DOHH2 (cell line): ENCODE measurements around the gene TRIM16.
A peak's percentile ranks its signal among the peaks of the same experiment; 100 is the strongest.

Source experiments
- H3F3A ChIP-seq: fragments of 200-600 bp; sonication (generic), shearing (Covaris generic); 2 replicates; pipeline ENCODE4 v1.6.0; 2016; ENCODE audit warnings: antibody characterized with exemption, mild to moderate bottlenecking; ENCODE audit not compliant: control insufficient read depth, insufficient read depth
- H3K27ac ChIP-seq: fragments of 200-600 bp; sonication (generic); 2 replicates; pipeline ENCODE4 v1.5.1; 2014; ENCODE audit warnings: low read depth, mild to moderate bottlenecking, low read length, moderate library complexity
- H3K27me3 ChIP-seq: fragments of 200-600 bp; sonication (generic); 2 replicates; pipeline ENCODE4 v1.6.1; 2014; ENCODE audit warnings: mild to moderate bottlenecking, low read length, mixed read lengths; ENCODE audit not compliant: control insufficient read depth
- H3K36me3 ChIP-seq: fragments of 200-600 bp; sonication (generic); 2 replicates; pipeline ENCODE4 v1.6.1; 2014; ENCODE audit warnings: mild to moderate bottlenecking, low read length, moderate library complexity, mixed read lengths; ENCODE audit not compliant: control insufficient read depth
- H3K4me1 ChIP-seq: fragments of 200-600 bp; sonication (generic); 2 replicates; pipeline ENCODE4 v1.6.1; 2014; ENCODE audit warnings: mild to moderate bottlenecking, low read length, mixed read lengths; ENCODE audit not compliant: control insufficient read depth
- H3K4me2 ChIP-seq: fragments of 200-600 bp; sonication (generic); 2 replicates; pipeline ENCODE4 v1.6.0; 2014; ENCODE audit warnings: mild to moderate bottlenecking, low read length, moderate library complexity
- H3K4me3 ChIP-seq: fragments of 200-600 bp; sonication (generic); 2 replicates; pipeline ENCODE4 v1.5.1; 2014; ENCODE audit warnings: mild to moderate bottlenecking, low read length, mixed read lengths
- H3K79me2 ChIP-seq: fragments of 200-600 bp; sonication (generic); 2 replicates; pipeline ENCODE4 v1.6.1; 2014; ENCODE audit warnings: mild to moderate bottlenecking, low read length, mixed read lengths; ENCODE audit not compliant: control insufficient read depth
- H3K9me2 ChIP-seq: fragments of 200-600 bp; sonication (generic); replicated peaks from 2 replicates; pipeline ENCODE4 v1.6.1; 2014; ENCODE audit warnings: mild to moderate bottlenecking, low read length, mixed read lengths; ENCODE audit not compliant: control insufficient read depth
- H3K9me3 ChIP-seq: fragments of 200-600 bp; sonication (generic); 2 replicates; pipeline ENCODE4 v1.6.1; 2014; ENCODE audit warnings: antibody characterized with exemption, low read length, mixed read lengths; ENCODE audit not compliant: control insufficient read depth, insufficient read depth
- H4K20me1 ChIP-seq: fragments of 200-600 bp; sonication (generic); 2 replicates; pipeline ENCODE4 v1.6.0; 2014; ENCODE audit warnings: low read depth, mild to moderate bottlenecking, antibody characterized with exemption, low read length, moderate library complexity; ENCODE audit not compliant: control insufficient read depth, insufficient read depth
- CTCF ChIP-seq: fragments of 200-600 bp; sonication (generic); IDR thresholded peaks from one replicate; pipeline ENCODE4 v1.5.1; 2014; ENCODE audit warnings: antibody characterized with exemption, mild to moderate bottlenecking, low read depth, low read length; ENCODE audit not compliant: poor library complexity, severe bottlenecking
- EZH2phosphoT487 ChIP-seq: fragments of 200-600 bp; sonication (generic); IDR thresholded peaks from 2 replicates; pipeline ENCODE4 v1.6.1; 2017; ENCODE audit warnings: borderline replicate concordance, mild to moderate bottlenecking, antibody characterized with exemption, low read length, moderate library complexity, mixed read lengths

TRIM16 gene

GRCh38 chr17:15651583-15652110 lies 32.5 kb downstream of the TRIM16 start:
- Histone ChIP-seq H3F3A (no peaks in the 10 kb centered on the region), H3K27me3 (no peaks in the 10 kb centered on the region), H3K27ac (no peak overlapping the region), H3K4me1 (peaks cover 7% of the 10 kb centered on the region), H3K4me3 (no peak overlapping the region), H3K9me3 (no peaks in the 10 kb centered on the region), H4K20me1 (no peaks in the 10 kb centered on the region), H3K36me3 (no peaks in the 10 kb centered on the region), H3K9me2 (no peaks in the 10 kb centered on the region), H3K79me2 (no peaks in the 10 kb centered on the region), H3K4me2 (0 out of 2 replicates have a peak overlapping the region, but pooled peaks have one; percentile 7)
- TF ChIP-seq EZH2phosphoT487 (no peak), CTCF (no peak)

- no peak overlapping the region for H3K4me2 ChIP-seq
- no peaks in the 10 kb centered on the region for H4K20me1 ChIP-seq
- H3K27me3 ChIP-seq: no peaks in the 10 kb centered on the region
- H3K79me2 ChIP-seq: no peaks in the 10 kb centered on the region
- no peaks in the 10 kb centered on the region for H3K9me2 ChIP-seq
- H3K27ac ChIP-seq: no peak overlapping the region
- TF ChIP-seq CTCF (no peak), EZH2phosphoT487 (no peak)
- H3F3A ChIP-seq: no peaks in the 10 kb centered on the region
- H3K4me3 ChIP-seq: no peak overlapping the region
- no peaks in the 10 kb centered on the region for H3K36me3 ChIP-seq
- no peaks in the 10 kb centered on the region for H3K9me3 ChIP-seq
- peaks cover 7% of the 10 kb centered on the region for H3K4me1 ChIP-seq
Observed at GRCh38 chr17:15650741-15651582, 33.1 kb downstream of the TRIM16 start.

GRCh38 chr17:15649861-15650421 lies 34.2 kb downstream of the TRIM16 start:
- no peaks in the 10 kb centered on the region for H4K20me1 ChIP-seq
- H3K4me1 ChIP-seq: peaks cover 7% of the 10 kb centered on the region
- TF ChIP-seq EZH2phosphoT487: no peak
- TF ChIP-seq CTCF: no peak
- H3K79me2 ChIP-seq: no peaks in the 10 kb centered on the region
- H3K4me2 ChIP-seq: no peak overlapping the region
- no peak overlapping the region for H3K4me3 ChIP-seq
- no peaks in the 10 kb centered on the region for H3K9me3 ChIP-seq
- no peaks in the 10 kb centered on the region for H3K27me3 ChIP-seq
- no peaks in the 10 kb centered on the region for H3F3A ChIP-seq
- no peak overlapping the region for H3K27ac ChIP-seq
- no peaks in the 10 kb centered on the region for H3K36me3 ChIP-seq
- no peaks in the 10 kb centered on the region for H3K9me2 ChIP-seq
